H1 (cell line): ENCODE measurements around the gene YARS1. TPM values are rescaled to one million over a fixed set of nuclear protein-coding genes. Genes with fewer than 3 reads are reported as not detected.
"Not testable (repeated sequence)": the region's sequence is repeated elsewhere in the genome, so short reads cannot be mapped to it uniquely, and the experiment has no call there.

ENCODE experiments used
- CTCF ChIA-PET: fragments of 300-600 bp; sonication (Branson Sonifier 250); formaldehyde crosslinking; loops from one replicate; lab custom pipeline; 2021; ENCODE audit not compliant: partially characterized antibody; lab: Charles Lee
- POLR2A ChIA-PET: fragments of 300-600 bp; sonication (Branson Sonifier 250); formaldehyde crosslinking; loops from one replicate; lab custom pipeline; 2021; ENCODE audit warnings: inconsistent platforms; ENCODE audit not compliant: partially characterized antibody; lab: Charles Lee
- DNase-seq, 2 experiments: peaks; one replicate each; pipeline versions ENCODE4 v3.0.0 to v3.0.0-alpha.2; 2010 to 2022; ENCODE audit warnings: low spot score in 2 of 2, low read depth in 1 of 2, mixed read lengths in 1 of 2
- FAIRE-seq: peaks from 2 replicates; lab custom pipeline; 2011; peaks lifted over from hg19 to GRCh38; lab: Jason Lieb, UNC
- H2AFZ ChIP-seq: 2 replicates; pipeline ENCODE4 v1.8.1; 2012; ENCODE audit warnings: low read length, inconsistent platforms
- H2AK5ac ChIP-seq: 2 replicates; pipeline ENCODE4 v1.6.1; 2013; ENCODE audit warnings: low read depth, low read length
- H2BK120ac ChIP-seq: replicated peaks from 2 replicates; pipeline ENCODE3; 2013; ENCODE audit warnings: low read depth, low read length, inconsistent platforms
- H2BK12ac ChIP-seq: 2 replicates; pipeline ENCODE4 v1.6.1; 2013; ENCODE audit warnings: low read depth, low read length
- H2BK15ac ChIP-seq: 2 replicates; pipeline ENCODE4 v1.6.1; 2013; ENCODE audit warnings: low read length
- H2BK20ac ChIP-seq: 2 replicates; pipeline ENCODE4 v1.6.1; 2013; ENCODE audit warnings: low read length
- H2BK5ac ChIP-seq: 2 replicates; pipeline ENCODE4 v1.6.1; 2013; ENCODE audit warnings: low read depth, low read length
- H3K14ac ChIP-seq: 2 replicates; pipeline ENCODE4 v1.6.1; 2013; ENCODE audit warnings: inconsistent platforms; ENCODE audit not compliant: insufficient read length
- H3K18ac ChIP-seq: 2 replicates; pipeline ENCODE4 v1.6.1; 2013; ENCODE audit warnings: low read length; ENCODE audit errors: extremely low read depth
- H3K23ac ChIP-seq: 2 replicates; pipeline ENCODE4 v1.6.1; 2013; ENCODE audit warnings: inconsistent platforms; ENCODE audit not compliant: insufficient read length
- H3K23me2 ChIP-seq: 2 replicates; pipeline ENCODE4 v1.6.1; 2013; ENCODE audit warnings: low read depth, low read length
- H3K27ac ChIP-seq: 2 replicates; pipeline ENCODE4 v1.6.1; 2011; ENCODE audit warnings: low read depth, low read length, inconsistent platforms
- H3K27me3 ChIP-seq, 4 experiments: replicated peaks in 1 of 4; 1 replicate in 1 of 4; 2 replicates in 3 of 4; pipeline versions ENCODE4 v1.6.1 to v1.8.1; 2011 to 2013; ENCODE audit warnings: low read length in 3 of 4, mild to moderate bottlenecking in 3 of 4, inconsistent platforms in 2 of 4, mixed read lengths in 2 of 4, moderate library complexity in 1 of 4; ENCODE audit not compliant: control insufficient read depth in 3 of 4, insufficient read depth in 3 of 4; ENCODE audit errors: extremely low read depth in 1 of 4
- H3K36me3 ChIP-seq, 4 experiments: 2 replicates each; pipeline versions ENCODE4 v1.6.1 to v1.8.1; 2011 to 2013; ENCODE audit warnings: mild to moderate bottlenecking in 4 of 4, low read length in 3 of 4, moderate library complexity in 2 of 4, control low read depth in 1 of 4, inconsistent platforms in 1 of 4; ENCODE audit not compliant: insufficient read depth in 4 of 4, control insufficient read depth in 2 of 4
- H3K4ac ChIP-seq: replicated peaks from 2 replicates; pipeline ENCODE3; 2013; ENCODE audit warnings: low read length, low read depth, mixed read lengths, inconsistent platforms; ENCODE audit not compliant: insufficient read length
- H3K4me1 ChIP-seq, 4 experiments: replicated peaks in 1 of 4; 1 replicate in 1 of 4; 2 replicates in 3 of 4; pipeline versions ENCODE4 v1.6.1 to v1.8.1; 2011 to 2013; ENCODE audit warnings: low read length in 3 of 4, inconsistent platforms in 2 of 4, mixed read lengths in 1 of 4; ENCODE audit not compliant: insufficient read depth in 4 of 4, control insufficient read depth in 3 of 4
- H3K4me2 ChIP-seq, 2 experiments: 2 replicates each; pipeline versions ENCODE4 v1.6.1 to v1.8.1; 2011 to 2013; ENCODE audit warnings: low read depth in 2 of 2, low read length in 2 of 2, control low read depth in 1 of 2, inconsistent platforms in 1 of 2, mild to moderate bottlenecking in 1 of 2; ENCODE audit not compliant: insufficient read depth in 1 of 2
- H3K4me3 ChIP-seq, 4 experiments: fragments of 200-600, 300-600 bp in 1 of 4; sonication (generic), shearing (Covaris generic), sonication (Bioruptor Twin) in 1 of 4; 2 replicates each; pipeline versions ENCODE4 v1.5.1 to v1.8.1; 2011 to 2016; ENCODE audit warnings: low read length in 4 of 4, low read depth in 3 of 4, control low read depth in 2 of 4, inconsistent platforms in 2 of 4, mild to moderate bottlenecking in 2 of 4, mixed read lengths in 1 of 4, moderate library complexity in 1 of 4; ENCODE audit not compliant: insufficient read depth in 2 of 4; ENCODE audit errors: extremely low read depth in 1 of 4
- H3K56ac ChIP-seq: replicated peaks from 2 replicates; pipeline ENCODE3; 2013; ENCODE audit warnings: low read depth, mild to moderate bottlenecking, mixed read lengths, low read length, inconsistent platforms; ENCODE audit not compliant: insufficient read length
- H3K79me1 ChIP-seq: 2 replicates; pipeline ENCODE4 v1.6.1; 2013; ENCODE audit warnings: low read depth, low read length, control low read depth
- H3K79me2 ChIP-seq, 2 experiments: 2 replicates each; pipeline versions ENCODE4 v1.6.1 to v1.8.1; 2012 to 2013; ENCODE audit warnings: low read length in 2 of 2, mild to moderate bottlenecking in 2 of 2, inconsistent platforms in 1 of 2; ENCODE audit not compliant: insufficient read depth in 2 of 2, control insufficient read depth in 1 of 2
- H3K9ac ChIP-seq, 4 experiments: replicated peaks in 1 of 4; 1 replicate in 1 of 4; 2 replicates in 3 of 4; pipeline versions ENCODE4 v1.6.1 to v1.8.1; 2011 to 2013; ENCODE audit warnings: low read depth in 3 of 4, low read length in 3 of 4, control low read depth in 2 of 4, mild to moderate bottlenecking in 2 of 4, moderate library complexity in 2 of 4, inconsistent platforms in 1 of 4; ENCODE audit errors: extremely low read depth in 1 of 4
- H3K9me3 ChIP-seq, 2 experiments: 2 replicates each; pipeline versions ENCODE4 v1.6.1 to v1.8.1; 2012 to 2013; ENCODE audit warnings: mild to moderate bottlenecking in 2 of 2, moderate library complexity in 2 of 2, control low read depth in 1 of 2, inconsistent platforms in 1 of 2, low read depth in 1 of 2, low read length in 1 of 2, mixed read lengths in 1 of 2; ENCODE audit not compliant: insufficient read depth in 2 of 2
- H4K20me1 ChIP-seq, 2 experiments: replicated peaks in 1 of 2; 2 replicates each; pipeline versions ENCODE3 to v1.8.1; 2011 to 2013; ENCODE audit warnings: inconsistent platforms in 2 of 2, low read length in 2 of 2, mild to moderate bottlenecking in 1 of 2; ENCODE audit not compliant: insufficient read depth in 2 of 2, control insufficient read depth in 1 of 2
- H4K5ac ChIP-seq: 2 replicates; pipeline ENCODE4 v1.6.1; 2013; ENCODE audit warnings: low read length, low read depth, mixed read lengths, inconsistent platforms; ENCODE audit not compliant: insufficient read length
- H4K8ac ChIP-seq: 2 replicates; pipeline ENCODE4 v1.8.0; 2013; ENCODE audit warnings: mild to moderate bottlenecking, moderate library complexity, low read length, inconsistent platforms; ENCODE audit not compliant: insufficient read depth; ENCODE audit errors: extremely low read depth
- H4K91ac ChIP-seq: replicated peaks from 2 replicates; pipeline ENCODE3; 2013; ENCODE audit warnings: low read length, mixed read lengths, inconsistent platforms; ENCODE audit not compliant: insufficient read length
- WGBS, 2 experiments: shearing (Covaris generic) in 1 of 2; methylation state at CpG; one replicate each; pipeline versions ENCODE4 v1.1.6 to v1.1.7; 2013 to 2015; ENCODE audit warnings: low lambda C conversion rate in 2 of 2, mixed read lengths in 2 of 2, inconsistent platforms in 1 of 2, low coverage in 1 of 2, missing lambda C conversion rate in 1 of 2; ENCODE audit not compliant: insufficient replicate concordance in 2 of 2, insufficient coverage in 1 of 2, insufficient read length in 1 of 2; ENCODE audit errors: extremely low coverage in 1 of 2, missing lambda C conversion rate in 1 of 2; 5-methylcytosine and 5-hydroxymethylcytosine counted together
- polyA plus RNA-seq, 7 experiments: library from polyadenylated mRNA; depleted of rRNA in 3 of 7; stranded (reverse) in 5 of 7; unstranded in 2 of 7; fragments of >200 nt in 5 of 7; fragments of 200-250 nt in 2 of 7; gene quantifications; 1 replicate in 5 of 7; 2 replicates in 1 of 7; 4 replicates in 1 of 7; pipeline versions ENCODE4 v1.2.1 to v1.2.3, GENCODE V29; 2011 to 2013; ENCODE audit warnings: missing spikeins in 2 of 7, mixed read lengths in 2 of 7
- total RNA-seq: library from RNA; stranded (reverse); fragmentation: NEBNext Ultra II Directional; extraction: Animal tissue kit (Norgen Biotek cat#: 25700); gene quantifications from 2 replicates; pipeline ENCODE4 v1.2.1, GENCODE V29; 2021

Gene YARS1
- total and polyA plus RNA-seq, 2 of the 8 experiments (the other 6 are each of a cell fraction or from before 2014, with no cell fraction given) = 47.1 to 226 TPM

DNA sequence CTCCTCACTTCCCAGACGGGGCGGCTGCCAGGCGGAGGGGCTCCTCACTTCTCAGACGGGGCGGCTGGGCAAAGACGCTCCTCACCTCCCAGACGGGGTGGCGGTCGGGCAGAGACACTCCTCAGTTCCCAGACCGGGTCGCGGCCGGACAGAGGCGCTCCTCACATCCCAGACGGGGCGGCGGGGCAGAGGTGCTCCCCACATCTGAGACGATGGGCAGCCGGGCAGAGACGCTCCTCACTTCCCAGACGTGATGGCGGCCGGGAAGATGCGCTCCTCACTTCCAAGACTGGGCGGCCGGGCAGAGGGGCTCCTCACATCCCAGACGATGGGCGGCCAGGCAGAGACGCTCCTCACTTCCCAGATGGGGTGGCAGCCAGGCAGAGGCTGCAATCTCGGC, 12.7 kb downstream of the YARS1 start:
- CTCF ChIA-PET, H3K4me2 ChIP-seq, H3K9me3 ChIP-seq, H2BK5ac ChIP-seq, H3K27ac ChIP-seq, H3K4me3 ChIP-seq, H2BK15ac ChIP-seq, H4K5ac ChIP-seq, H3K9ac ChIP-seq, H2AFZ ChIP-seq, H3K23ac ChIP-seq, H3K4ac ChIP-seq, H3K14ac ChIP-seq, DNase-seq, H3K79me1 ChIP-seq, H2AK5ac ChIP-seq, H3K18ac ChIP-seq, H2BK120ac ChIP-seq, H2BK20ac ChIP-seq, H4K91ac ChIP-seq, FAIRE-seq, H3K56ac ChIP-seq, H2BK12ac ChIP-seq, H4K8ac ChIP-seq, H3K4me1 ChIP-seq, H3K23me2 ChIP-seq, H3K27me3 ChIP-seq, H4K20me1 ChIP-seq: not testable (repeated sequence)
- WGBS, 2 experiments = 93% methylated on average over 18 of the region's 30 CpGs; no CpG with 5 or more reads in 1 of the 2 experiments
- H3K79me2 ChIP-seq = peaks cover 0 to 36% of the 10 kb centered on the region in 2 experiments; a peak in 2 of 4 replicates
- H3K36me3 ChIP-seq = peaks cover 12 to 83% (median 50%) of the 10 kb centered on the region in 4 experiments
- POLR2A ChIA-PET = interaction anchor here (3.2 to 3.3 kb wide), 2 partner anchors 9 to 13 kb away, joined by 9 to 23 read pairs; partner anchors contain the start of genes S100PBP and YARS1
